ENCODE measurements around the gene HSD17B8. TPM values are rescaled to one million over a fixed set of nuclear protein-coding genes. Genes with fewer than 3 reads are reported as not detected.

HSD17B8 gene
- total RNA-seq, 2 experiments from 2014 or later, result 11.6 to 18.8 TPM

DNA sequence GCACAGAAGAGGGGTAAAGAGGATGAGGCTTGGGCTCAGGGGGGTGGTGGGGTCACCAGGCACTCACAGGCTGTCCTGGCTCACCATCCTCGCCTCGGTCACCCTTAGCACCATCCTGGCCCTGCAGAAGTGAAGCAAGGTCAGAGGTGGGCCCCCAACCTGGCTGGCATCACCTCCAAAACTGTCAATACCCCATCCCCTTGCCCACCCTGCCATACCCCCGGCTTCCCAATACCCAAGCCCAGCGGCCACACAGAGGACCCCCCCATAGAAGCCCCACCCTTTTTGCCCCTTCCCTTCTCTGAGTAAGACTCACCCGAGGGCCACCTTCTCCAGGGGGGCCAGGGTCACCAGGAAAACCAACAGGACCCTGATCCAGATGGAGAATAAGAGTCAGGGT, 35.8 kb upstream of the HSD17B8 start:
- DNase-seq (ENCODE audit: low spot score), result no peak
- H3K79me2 ChIP-seq (ENCODE audit: insufficient read depth, low read depth, low read length), result no peaks in the 10 kb centered on the region
- CTCF ChIA-PET (ENCODE audit: unreplicated experiment), result no interaction called here
- H3K4me1 ChIP-seq (ENCODE audit: insufficient read depth, low read length, poor library complexity, severe bottlenecking), result peaks cover 4% of the 10 kb centered on the region
- H4K20me1 ChIP-seq (ENCODE audit: insufficient read depth, low read length), result no peaks in the 10 kb centered on the region
- no peaks in the 10 kb centered on the region for H3K36me3 ChIP-seq (ENCODE audit: insufficient read depth, low read length)
- H3K9me2 ChIP-seq (ENCODE audit: insufficient read depth, low read length), result no peaks in the 10 kb centered on the region
- H3K4me2 ChIP-seq (ENCODE audit: low read length), result no peak overlapping the region
- H3K9me3 ChIP-seq (ENCODE audit: low read length), result no peaks in the 10 kb centered on the region
- BruUV-seq (replicated peaks), result no TSS peak
- H3K4me3 ChIP-seq (ENCODE audit: low read depth, low read length, poor library complexity, severe bottlenecking), result no peak overlapping the region
- H2AFZ ChIP-seq (ENCODE audit: low read length), result no peak overlapping the region
- POLR2A ChIA-PET, result no interaction called here
- no peak overlapping the region for H3K27ac ChIP-seq (ENCODE audit: low read depth, low read length, poor library complexity, severe bottlenecking)
- intact Hi-C loops (cut with micrococcal nuclease; ENCODE audit: unreplicated experiment), result no loop called here
- TF ChIP-seq EZH2phosphoT487 (IDR thresholded peaks at IDR 0.05; ENCODE audit: borderline replicate concordance, low read depth, low read length), result no peak
- TF ChIP-seq, protein P1, sequence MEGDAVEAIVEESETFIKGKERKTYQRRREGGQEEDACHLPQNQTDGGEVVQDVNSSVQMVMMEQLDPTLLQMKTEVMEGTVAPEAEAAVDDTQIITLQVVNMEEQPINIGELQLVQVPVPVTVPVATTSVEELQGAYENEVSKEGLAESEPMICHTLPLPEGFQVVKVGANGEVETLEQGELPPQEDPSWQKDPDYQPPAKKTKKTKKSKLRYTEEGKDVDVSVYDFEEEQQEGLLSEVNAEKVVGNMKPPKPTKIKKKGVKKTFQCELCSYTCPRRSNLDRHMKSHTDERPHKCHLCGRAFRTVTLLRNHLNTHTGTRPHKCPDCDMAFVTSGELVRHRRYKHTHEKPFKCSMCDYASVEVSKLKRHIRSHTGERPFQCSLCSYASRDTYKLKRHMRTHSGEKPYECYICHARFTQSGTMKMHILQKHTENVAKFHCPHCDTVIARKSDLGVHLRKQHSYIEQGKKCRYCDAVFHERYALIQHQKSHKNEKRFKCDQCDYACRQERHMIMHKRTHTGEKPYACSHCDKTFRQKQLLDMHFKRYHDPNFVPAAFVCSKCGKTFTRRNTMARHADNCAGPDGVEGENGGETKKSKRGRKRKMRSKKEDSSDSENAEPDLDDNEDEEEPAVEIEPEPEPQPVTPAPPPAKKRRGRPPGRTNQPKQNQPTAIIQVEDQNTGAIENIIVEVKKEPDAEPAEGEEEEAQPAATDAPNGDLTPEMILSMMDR (conservative IDR thresholded peaks at IDR 0.05; ENCODE audit: low read length), result no peak

DNA sequence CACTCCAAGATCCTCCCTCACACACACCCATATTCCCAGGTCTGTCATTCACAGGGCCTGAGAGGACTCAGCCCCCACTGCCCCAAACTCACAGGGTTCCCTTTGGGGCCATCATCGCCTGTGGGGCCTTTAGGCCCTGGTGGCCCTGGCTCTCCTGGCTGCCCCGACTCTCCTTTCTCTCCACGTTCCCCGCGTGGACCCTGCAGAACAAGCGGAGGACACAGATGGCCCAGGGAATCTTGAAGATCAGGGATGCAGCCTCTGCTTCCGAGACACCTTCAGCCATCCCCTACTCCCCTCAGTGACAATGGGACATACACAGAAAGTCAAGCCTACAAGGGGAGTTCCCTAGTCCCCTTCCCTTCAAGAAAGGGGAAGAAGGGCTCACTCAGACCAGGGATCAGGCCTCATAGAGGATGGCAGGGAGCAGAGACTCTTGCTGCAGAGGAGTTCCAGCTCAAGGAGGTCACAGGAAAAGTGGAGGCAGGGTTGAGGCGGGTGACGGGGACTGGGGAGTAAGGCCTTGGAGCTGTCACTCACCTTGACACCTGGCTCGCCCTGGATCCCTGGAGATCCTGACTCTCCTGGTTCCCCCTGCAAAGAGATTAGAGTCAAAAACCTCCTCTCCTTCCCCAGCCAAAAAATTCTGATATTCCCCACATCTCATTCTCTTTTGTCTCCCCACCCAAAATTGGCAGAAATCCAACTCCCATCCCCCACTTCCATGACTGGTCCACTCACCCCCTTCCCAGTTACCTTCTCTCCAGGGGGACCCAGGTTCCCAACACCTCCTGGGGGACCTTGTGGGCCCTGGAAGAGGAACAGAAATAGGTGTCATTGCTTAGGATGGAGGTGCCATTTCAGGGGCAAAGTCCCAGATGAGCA, 34.9 kb upstream of the HSD17B8 start:
- H3K27ac ChIP-seq (ENCODE audit: low read depth, low read length, poor library complexity, severe bottlenecking), result no peak overlapping the region
- no peaks in the 10 kb centered on the region for H3K9me3 ChIP-seq (ENCODE audit: low read length)
- no peaks in the 10 kb centered on the region for H3K79me2 ChIP-seq (ENCODE audit: insufficient read depth, low read depth, low read length)
- no peak overlapping the region for H3K4me2 ChIP-seq (ENCODE audit: low read length)
- BruUV-seq (replicated peaks), result no TSS peak
- CTCF ChIA-PET (ENCODE audit: unreplicated experiment), result no interaction called here
- DNase-seq (ENCODE audit: low spot score), result no peak
- no peak overlapping the region for H3K4me3 ChIP-seq (ENCODE audit: low read depth, low read length, poor library complexity, severe bottlenecking)
- TF ChIP-seq EZH2phosphoT487 (IDR thresholded peaks at IDR 0.05; ENCODE audit: borderline replicate concordance, low read depth, low read length), result no peak
- TF ChIP-seq, protein P1 (conservative IDR thresholded peaks at IDR 0.05; ENCODE audit: low read length), result no peak
- no peak overlapping the region for H2AFZ ChIP-seq (ENCODE audit: low read length)
- POLR2A ChIA-PET, result no interaction called here
- intact Hi-C loops (cut with micrococcal nuclease; ENCODE audit: unreplicated experiment), result no loop called here
- H4K20me1 ChIP-seq (ENCODE audit: insufficient read depth, low read length), result no peaks in the 10 kb centered on the region
- no peaks in the 10 kb centered on the region for H3K36me3 ChIP-seq (ENCODE audit: insufficient read depth, low read length)
- H3K4me1 ChIP-seq (ENCODE audit: insufficient read depth, low read length, poor library complexity, severe bottlenecking), result peaks cover 4% of the 10 kb centered on the region
- no peaks in the 10 kb centered on the region for H3K9me2 ChIP-seq (ENCODE audit: insufficient read depth, low read length)

Measured in OCI-LY7 (cell line).